Measurements from ENCODE around the gene CDKN1C.

GRCh38 chr11:2846056-2846455, 39.5 kb downstream of the CDKN1C start:
- TF ChIP-seq TAF1 (IDR thresholded peaks at IDR 0.05; ENCODE audit: low read depth, low read length) (no peak), CTCF (IDR thresholded peaks at IDR 0.05; ENCODE audit: control extremely low read depth in 1 of 3, insufficient read depth in 1 of 3, low read depth in 1 of 3, low read length in 3 of 3) (no peak), SIRT6 (IDR thresholded peaks at IDR 0.05; ENCODE audit: low read length) (no peak), EP300 (IDR thresholded peaks at IDR 0.05; ENCODE audit: borderline replicate concordance in 1 of 2, low read depth in 2 of 2, low read length in 2 of 2) (no peak), EZH2 (IDR thresholded peaks at IDR 0.05; ENCODE audit: low read depth, low read length, severe bottlenecking) (no peak), PHF8 (conservative IDR thresholded peaks at IDR 0.05; ENCODE audit: low read depth, low read length) (no peak), POLR2AphosphoS5 (IDR thresholded peaks at IDR 0.05; ENCODE audit: low read depth, low read length) (no peak), POLR2A (IDR thresholded peaks at IDR 0.05; ENCODE audit: control extremely low read depth in 1 of 2, low read depth in 2 of 2, low read length in 2 of 2) (no peak)

All from H1 (cell line).